Ascending aorta (tissue), 2 donors: ENCODE measurements around the gene SFRP5. TPM values are rescaled to one million over a fixed set of nuclear protein-coding genes. Genes with fewer than 3 reads are reported as not detected.

Experiments used
- DNase-seq, 2 donors: peaks; one replicate each; pipeline ENCODE4 v3.0.0-alpha.2; 2019; ENCODE audit warnings: low spot score in 2 of 2
- H3K27ac ChIP-seq, 2 donors: fragments of 200-600 bp; sonication (generic); one replicate each; pipeline ENCODE4 v1.5.1; 2016 to 2017; ENCODE audit warnings: mild to moderate bottlenecking in 1 of 2
- H3K27me3 ChIP-seq: fragments of 200-600 bp; sonication (generic); one replicate; pipeline ENCODE4 v1.5.1; 2017
- H3K36me3 ChIP-seq, 2 donors: fragments of 200-600 bp; sonication (generic); one replicate each; pipeline ENCODE4 v1.5.1; 2016
- H3K4me1 ChIP-seq, 2 donors: fragments of 200-600 bp; sonication (generic); one replicate each; pipeline ENCODE4 v1.5.1; 2016 to 2017; ENCODE audit warnings: mild to moderate bottlenecking in 1 of 2
- H3K4me3 ChIP-seq, 2 donors: fragments of 200-600 bp; sonication (generic); one replicate each; pipeline ENCODE4 v1.5.1; 2016 to 2017; ENCODE audit warnings: mild to moderate bottlenecking in 1 of 2
- H3K9me3 ChIP-seq, 2 donors: fragments of 200-600 bp; sonication (generic); one replicate each; pipeline ENCODE4 v1.5.1; 2016
- CTCF ChIP-seq, 3 experiments: fragments of 200-600 bp in 2 of 3; fragments of 450-650 bp in 1 of 3; sonication (generic) in 2 of 3; IDR thresholded peaks; one replicate each; pipeline ENCODE4 v1.5.1; 2016 to 2019; ENCODE audit warnings: antibody characterized with exemption in 3 of 3, mild to moderate bottlenecking in 1 of 3, moderate library complexity in 1 of 3
- intact Hi-C: fragments of 100-400 bp; cut with DNase I; formaldehyde crosslinking; loops from one replicate; pipeline ENCODE4 v1.15.1; 2023
- total RNA-seq: library from RNA; depleted of rRNA; stranded (reverse); fragments of >200 nt; gene quantifications from one replicate; pipeline ENCODE4 v1.1.0, GENCODE V29; 2016

Gene SFRP5
- total RNA-seq, 1 donor from 2014 or later: not detected

GRCh38 chr10:97738616-97739015, 33.2 kb downstream of the SFRP5 start:
- intact Hi-C loops: loop anchor here (10.0 kb wide), 1 partner anchor 314 kb away; the partner anchor contains the start of gene PGAM1
- DNase-seq: no peak
- no peaks in the 10 kb centered on the region for H3K9me3 ChIP-seq
- H3K27ac ChIP-seq: no peak overlapping the region
- H3K36me3 ChIP-seq: peaks cover 8 to 17% of the 10 kb centered on the region in 2 donors
- H3K4me3 ChIP-seq: peak overlapping the region in 1 of 2 donors; percentile 100
- no peaks in the 10 kb centered on the region for H3K27me3 ChIP-seq
- no peak for TF ChIP-seq CTCF (IDR thresholded peaks at IDR 0.05)
- peaks cover 2 to 20% of the 10 kb centered on the region in 2 donors for H3K4me1 ChIP-seq

- Histone ChIP-seq H3K9me3 (no peaks in the 10 kb centered on the region), H3K27me3 (no peaks in the 10 kb centered on the region), H3K27ac (peak overlapping the region; percentile 97)
Measured at GRCh38 chr10:97737770-97738265, 34.0 kb downstream of the SFRP5 start.

GRCh38 chr10:97736902-97737769, 34.7 kb downstream of the SFRP5 start, which contains the start of gene ZFYVE27:
TSS of gene ZFYVE27 (plus strand) at chr10:97737128. CDS start at chr10:97738478, 1,350 bp downstream.
- DNase-seq: peak; percentile 79 to 97
- H3K4me3 ChIP-seq: peak within 1 kb of the TSS; percentile 100
- peaks cover 0 to 8% of the 10 kb centered on the region in 2 donors for H3K36me3 ChIP-seq
- peak within 1 kb of the TSS; percentile 97 for H3K27ac ChIP-seq
- intact Hi-C loops: loop anchor here (2.0 to 10.0 kb wide), 3 partner anchors 50 to 312 kb away; partner anchors contain the start of genes AVPI1 and PGAM1
- peaks cover 2 to 20% of the 10 kb centered on the region in 2 donors for H3K4me1 ChIP-seq
- H3K27me3 ChIP-seq: no peaks in the 10 kb centered on the region
- H3K9me3 ChIP-seq: no peaks in the 10 kb centered on the region
- no peak for TF ChIP-seq CTCF (IDR thresholded peaks at IDR 0.05)

More at GRCh38 chr10:97737770-97738265, 34.0 kb downstream of the SFRP5 start:
- peaks cover under 1 to 9% of the 10 kb centered on the region in 2 donors for H3K36me3 ChIP-seq
- DNase-seq: no peak
- intact Hi-C loops: loop anchor here (2.0 to 10.0 kb wide), 3 partner anchors 51 to 313 kb away; partner anchors contain the start of genes AVPI1 and PGAM1
- TF ChIP-seq CTCF (IDR thresholded peaks at IDR 0.05): no peak
- H3K4me1 ChIP-seq: peaks cover 2 to 20% of the 10 kb centered on the region in 2 donors
- peak overlapping the region; percentile 100 for H3K4me3 ChIP-seq

GRCh38 chr10:97736403-97736901, 35.3 kb downstream of the SFRP5 start:
- H3K4me3 ChIP-seq: peak overlapping the region; percentile 100

More at GRCh38 chr10:97736403-97736901, 35.3 kb downstream of the SFRP5 start:
- Histone ChIP-seq H3K9me3 (no peaks in the 10 kb centered on the region), H3K36me3 (peaks cover 0 to 8% of the 10 kb centered on the region in 2 donors), H3K27ac (peak overlapping the region; percentile 97), H3K27me3 (no peaks in the 10 kb centered on the region), H3K4me1 (peaks cover 5 to 20% of the 10 kb centered on the region in 2 donors)
- DNase-seq: no peak
- intact Hi-C loops: loop anchor here (2.0 to 10.0 kb wide), 3 partner anchors 50 to 312 kb away; partner anchors contain the start of genes AVPI1 and PGAM1
- no peak for TF ChIP-seq CTCF (IDR thresholded peaks at IDR 0.05)
